HPDE6-E6E7 (cell line): Measurements from ENCODE around the gene FOXK1.

ENCODE experiments used
- DNase-seq: peaks from one replicate; pipeline ENCODE4 v3.0.0; 2011; ENCODE audit warnings: missing footprints; ENCODE audit errors: extremely low spot score

FOXK1 gene

DNA sequence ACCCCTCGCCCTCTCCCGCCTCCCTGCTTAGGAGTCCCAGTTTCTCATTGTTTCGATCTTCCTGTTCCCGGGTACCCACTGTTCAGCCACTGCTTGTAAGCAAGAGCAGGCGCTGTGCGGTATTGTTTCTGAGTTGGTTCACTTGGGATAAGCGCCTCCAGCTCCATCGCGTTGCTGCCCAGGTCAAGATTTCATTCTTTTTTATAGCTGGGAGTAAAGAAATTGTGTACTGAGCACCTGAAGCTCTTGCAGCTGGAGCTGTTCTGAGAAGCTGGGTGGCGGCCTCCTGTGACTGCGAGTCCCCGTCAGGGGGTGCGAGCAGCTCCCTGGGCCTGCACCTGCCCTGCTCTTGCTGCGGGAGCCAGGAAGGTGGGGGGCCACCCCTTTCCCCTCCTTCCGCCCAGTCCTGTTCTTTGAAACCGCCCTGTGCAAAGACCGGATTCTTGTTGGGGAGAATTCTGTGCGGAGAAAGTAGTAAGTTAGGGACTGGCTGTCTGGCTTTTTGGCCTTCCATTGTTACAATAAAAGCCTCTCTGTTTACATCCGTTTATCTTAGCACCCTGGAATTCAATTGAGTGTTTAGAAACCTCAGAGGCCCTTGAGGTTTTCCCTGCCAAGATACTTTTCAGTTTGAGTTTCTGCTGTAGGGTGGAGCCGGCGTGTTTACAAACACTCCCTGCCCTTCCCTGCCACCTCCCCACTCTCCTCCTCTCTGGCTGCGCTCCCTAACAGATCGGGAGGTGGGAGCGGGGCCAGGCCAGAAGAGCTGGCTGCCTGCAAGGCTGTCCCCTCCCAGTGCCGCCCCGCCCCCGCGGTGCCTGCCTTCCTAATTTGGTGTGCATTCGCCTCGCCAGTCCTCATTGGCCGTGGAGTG is 62.5 kb downstream of the FOXK1 start:
- peak; percentile 94 for DNase-seq

GRCh38 chr7:4745265-4745919 is 63.3 kb downstream of the FOXK1 start:
- DNase-seq, result no peak

DNA sequence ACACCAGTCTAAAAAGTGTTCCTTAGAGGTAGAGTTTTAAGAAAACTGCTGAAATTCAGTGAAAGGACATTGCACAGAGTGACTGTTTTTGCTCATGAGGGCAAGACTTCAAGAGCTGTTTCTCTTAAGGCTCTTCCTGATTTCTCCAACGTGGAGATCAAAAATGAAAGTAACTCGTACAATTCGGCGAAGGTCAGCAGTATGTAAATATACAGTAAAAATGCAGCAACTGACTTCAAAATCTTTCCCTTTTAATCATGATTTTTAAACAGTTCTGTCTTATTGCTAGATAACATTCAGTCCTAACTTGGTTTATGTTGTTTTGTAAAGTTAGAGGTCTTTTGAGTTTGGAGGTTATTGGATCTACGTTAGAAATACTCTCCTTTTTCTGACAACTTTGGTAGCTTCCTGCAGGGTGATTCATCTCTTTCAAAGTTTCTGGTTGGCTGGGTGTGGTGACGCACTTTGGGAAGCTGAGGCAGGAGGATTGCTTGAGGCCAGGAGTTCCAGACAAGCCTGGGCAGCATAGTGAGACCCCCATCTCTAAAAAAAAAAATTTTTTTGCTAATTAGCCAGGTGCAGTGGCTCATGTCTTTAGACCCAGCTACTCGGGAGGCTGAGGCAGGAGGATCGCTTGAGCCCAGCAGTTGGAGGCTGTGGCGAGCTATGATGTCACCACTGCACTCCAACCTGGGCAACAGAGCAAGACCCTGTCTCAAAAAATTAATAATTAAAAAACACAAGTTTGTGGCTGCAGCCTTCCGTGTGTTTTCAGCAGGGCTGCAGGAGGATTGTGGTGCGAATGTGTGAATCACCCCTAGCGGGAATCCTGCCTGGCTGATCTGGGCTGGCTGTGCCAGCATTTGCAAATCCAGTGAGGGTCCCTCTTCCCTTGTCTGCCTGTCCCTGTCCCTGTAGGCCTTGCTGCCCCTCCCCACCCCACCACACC is 64.2 kb downstream of the FOXK1 start:
- DNase-seq, result peak; percentile 29

- no peak for DNase-seq
Measured at GRCh38 chr7:4747013-4747412, 64.9 kb downstream of the FOXK1 start.

GRCh38 chr7:4747746-4748145 is 65.7 kb downstream of the FOXK1 start:
- no peak for DNase-seq

- no peak for DNase-seq
Measured at GRCh38 chr7:4748231-4748681, 66.2 kb downstream of the FOXK1 start.

DNA sequence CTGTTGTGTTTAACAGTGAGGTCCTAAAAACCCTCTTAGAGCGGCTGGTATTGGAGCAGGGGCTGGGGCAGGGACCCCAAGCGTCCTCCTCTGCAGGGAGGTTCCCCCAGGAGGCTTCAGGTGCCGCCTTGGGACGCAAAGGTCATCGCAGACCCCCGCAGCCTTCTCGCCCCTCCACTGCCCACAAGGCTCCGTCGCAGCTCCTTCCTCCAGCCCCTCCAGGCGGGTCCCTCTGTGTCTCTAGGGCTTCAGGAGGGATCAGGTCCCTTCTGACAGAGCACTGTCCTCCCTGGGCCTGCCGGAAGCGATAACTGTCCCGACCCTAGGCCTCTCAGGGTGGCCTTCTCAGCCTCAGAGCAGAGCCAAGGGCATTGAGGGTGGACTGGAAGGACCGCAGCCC is 67.3 kb downstream of the FOXK1 start:
- DNase-seq, result no peak

GRCh38 chr7:4749798-4750197 is 67.7 kb downstream of the FOXK1 start:
- no peak for DNase-seq

DNA sequence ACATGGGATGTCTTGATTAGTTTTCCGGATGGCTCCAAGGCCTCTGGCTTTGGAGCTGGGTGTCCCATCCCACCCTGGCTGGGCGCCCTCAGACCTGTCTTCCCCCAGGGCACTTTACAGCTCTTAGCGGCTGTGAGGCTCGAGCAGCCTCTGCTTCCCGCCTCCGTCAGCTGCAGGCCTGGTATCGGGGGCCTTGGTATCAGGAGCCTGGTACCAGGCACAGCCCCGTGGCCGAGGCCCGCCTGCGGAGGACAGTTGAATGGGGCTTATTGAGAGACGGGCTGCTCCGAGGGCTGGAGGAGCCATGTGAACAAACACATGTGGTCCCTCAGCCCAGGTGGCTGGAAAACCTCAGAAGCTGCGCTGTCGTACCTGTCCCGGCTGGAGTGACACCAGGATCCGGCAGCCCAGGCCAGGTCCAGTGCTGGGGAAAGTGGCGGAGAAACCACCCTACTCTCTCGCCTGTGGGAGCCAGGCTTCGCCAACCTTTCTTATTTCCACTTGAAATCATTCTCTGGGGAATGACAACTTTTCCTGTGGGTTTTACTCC is 69.4 kb downstream of the FOXK1 start:
- DNase-seq, result no peak

- peak; percentile 79 for DNase-seq
Measured at GRCh38 chr7:4753598-4754432, 71.7 kb downstream of the FOXK1 start.

- DNase-seq, result no peak
Measured at GRCh38 chr7:4754433-4755010, 72.4 kb downstream of the FOXK1 start.

- DNase-seq, result no peak
Measured at GRCh38 chr7:4755045-4755444, 73.0 kb downstream of the FOXK1 start.

DNA sequence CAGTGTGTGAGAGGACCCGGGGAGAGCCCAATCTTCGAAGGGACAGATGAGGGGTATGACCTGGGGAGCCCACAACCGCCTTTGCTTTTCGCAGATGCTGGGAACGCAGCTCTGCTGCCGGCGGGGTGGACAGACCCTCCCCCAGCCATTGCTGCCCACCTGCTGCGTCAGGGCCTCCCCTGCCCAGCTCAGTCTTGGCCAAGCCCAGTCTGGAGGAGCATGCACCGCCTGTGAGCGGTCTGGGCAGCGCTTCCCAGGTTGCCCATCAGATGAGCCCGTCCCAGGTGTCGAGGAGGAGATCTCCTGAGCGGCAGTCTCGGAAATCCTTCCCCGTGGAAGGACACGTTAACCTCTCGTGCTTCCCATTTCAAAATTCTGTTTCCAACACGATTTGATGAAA is 76.0 kb downstream of the FOXK1 start:
- DNase-seq, result no peak

DNA sequence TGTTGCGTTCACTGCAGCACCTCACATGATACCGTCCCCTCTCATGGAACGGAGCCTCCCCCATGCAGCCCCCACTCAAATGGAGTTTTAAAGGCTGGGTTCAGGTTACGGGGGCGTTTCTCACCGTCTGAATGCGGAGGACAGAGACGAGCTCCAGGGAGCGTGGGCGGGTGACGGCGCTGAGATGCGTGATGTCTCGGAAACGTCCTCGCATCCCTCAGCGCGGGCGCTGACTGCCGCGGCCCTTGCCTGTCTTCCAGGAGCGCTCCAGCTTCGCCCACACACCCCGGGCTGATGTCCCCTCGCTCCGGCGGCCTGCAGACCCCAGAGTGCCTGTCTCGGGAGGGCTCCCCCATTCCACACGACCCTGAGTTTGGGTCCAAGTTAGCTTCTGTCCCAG is 76.7 kb downstream of the FOXK1 start:
- no peak for DNase-seq

DNA sequence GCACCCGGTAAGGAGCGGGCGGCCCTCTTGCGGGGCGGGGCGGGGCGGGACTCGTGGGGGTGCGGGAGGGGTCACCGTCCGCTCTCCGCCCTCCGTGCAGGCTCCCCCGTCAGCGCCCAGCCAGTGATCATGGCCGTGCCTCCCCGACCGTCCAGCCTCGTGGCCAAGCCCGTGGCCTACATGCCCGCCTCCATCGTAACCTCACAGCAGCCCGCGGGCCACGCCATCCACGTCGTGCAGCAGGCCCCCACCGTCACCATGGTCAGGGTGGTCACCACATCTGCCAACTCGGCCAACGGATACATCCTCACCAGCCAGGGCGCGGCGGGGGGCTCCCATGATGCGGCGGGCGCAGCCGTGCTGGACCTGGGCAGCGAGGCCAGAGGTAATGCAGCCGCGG is 77.1 kb downstream of the FOXK1 start:
- no peak for DNase-seq

- DNase-seq, result no peak
Measured at GRCh38 chr7:4760952-4761351, 78.9 kb downstream of the FOXK1 start.

GRCh38 chr7:4762121-4763055 is 80.3 kb downstream of the FOXK1 start:
- DNase-seq, result no peak

DNA sequence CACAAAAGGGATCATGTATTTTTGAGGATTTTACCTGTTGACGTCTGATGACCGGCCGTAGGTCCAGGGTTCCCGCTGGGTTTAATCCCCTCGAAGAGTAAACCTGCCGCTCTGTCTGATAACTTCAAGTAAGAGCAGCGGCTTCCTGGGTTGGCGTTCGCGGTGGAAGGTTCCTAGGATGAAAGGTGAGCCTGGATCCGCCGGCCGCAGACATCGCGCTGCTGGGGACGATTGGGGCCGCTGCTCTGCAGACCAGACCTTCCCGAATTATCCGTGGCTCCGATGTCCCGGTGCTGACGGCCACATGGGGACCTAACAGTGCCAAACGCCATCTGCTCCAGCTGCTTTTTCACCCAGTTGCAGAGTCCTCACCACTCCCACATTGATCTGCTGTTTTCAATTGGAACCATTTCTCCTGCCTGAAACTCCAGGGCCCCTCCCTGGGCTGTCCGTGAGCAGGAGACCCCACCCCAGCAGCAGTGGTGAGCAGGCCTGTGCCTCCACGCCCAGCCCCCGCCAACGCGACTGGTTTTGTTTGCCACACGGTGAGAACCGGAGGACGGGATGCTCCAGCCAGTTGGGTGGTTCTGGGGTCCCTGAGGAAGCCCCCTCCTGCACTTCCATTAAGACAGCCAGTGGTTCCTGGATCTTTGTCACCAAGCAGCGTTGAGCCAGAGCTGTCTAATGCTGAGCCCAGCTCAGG is 81.1 kb downstream of the FOXK1 start:
- DNase-seq, result no peak

GRCh38 chr7:4763794-4764185 is 81.7 kb downstream of the FOXK1 start:
- DNase-seq, result no peak
